ENCODE data around the gene YIF1B.

DNA sequence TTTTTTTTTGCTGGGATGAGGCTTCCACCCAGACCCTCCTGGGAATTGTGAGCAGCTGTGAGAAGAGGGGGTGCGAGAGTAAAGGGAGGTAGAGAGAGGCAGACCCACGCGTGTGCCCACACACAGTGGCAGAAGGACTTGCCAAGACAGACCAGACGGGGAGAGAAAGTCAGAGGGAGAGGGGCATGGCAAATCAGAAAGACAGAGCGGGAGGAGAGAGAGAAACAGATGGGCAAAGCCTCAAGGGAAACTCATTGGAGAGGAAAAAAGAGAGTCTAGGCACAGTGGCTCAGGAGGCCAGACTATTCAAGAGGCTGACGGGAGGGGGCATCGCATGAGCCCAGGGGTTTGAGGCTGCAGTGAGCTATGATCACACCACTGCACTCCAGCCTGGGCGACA, 36.9 kb upstream of the YIF1B start:
- TF ChIP-seq, protein P1, sequence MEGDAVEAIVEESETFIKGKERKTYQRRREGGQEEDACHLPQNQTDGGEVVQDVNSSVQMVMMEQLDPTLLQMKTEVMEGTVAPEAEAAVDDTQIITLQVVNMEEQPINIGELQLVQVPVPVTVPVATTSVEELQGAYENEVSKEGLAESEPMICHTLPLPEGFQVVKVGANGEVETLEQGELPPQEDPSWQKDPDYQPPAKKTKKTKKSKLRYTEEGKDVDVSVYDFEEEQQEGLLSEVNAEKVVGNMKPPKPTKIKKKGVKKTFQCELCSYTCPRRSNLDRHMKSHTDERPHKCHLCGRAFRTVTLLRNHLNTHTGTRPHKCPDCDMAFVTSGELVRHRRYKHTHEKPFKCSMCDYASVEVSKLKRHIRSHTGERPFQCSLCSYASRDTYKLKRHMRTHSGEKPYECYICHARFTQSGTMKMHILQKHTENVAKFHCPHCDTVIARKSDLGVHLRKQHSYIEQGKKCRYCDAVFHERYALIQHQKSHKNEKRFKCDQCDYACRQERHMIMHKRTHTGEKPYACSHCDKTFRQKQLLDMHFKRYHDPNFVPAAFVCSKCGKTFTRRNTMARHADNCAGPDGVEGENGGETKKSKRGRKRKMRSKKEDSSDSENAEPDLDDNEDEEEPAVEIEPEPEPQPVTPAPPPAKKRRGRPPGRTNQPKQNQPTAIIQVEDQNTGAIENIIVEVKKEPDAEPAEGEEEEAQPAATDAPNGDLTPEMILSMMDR (IDR thresholded peaks at IDR 0.05): no peak
- TF ChIP-seq POLR2A (IDR thresholded peaks at IDR 0.05): no peak

All from esophagus squamous epithelium (tissue), 4 donors.